IMR-90 (cell line): Measurements from ENCODE around the gene UCKL1. TPM values are rescaled to one million over a fixed set of nuclear protein-coding genes. Genes with fewer than 3 reads are reported as not detected.
A peak's percentile ranks its signal among the peaks of the same experiment; 100 is the strongest.

Source experiments
- ATAC-seq: fragments of 200-7000 bp; cut with Tn5 transposase; 2 replicates; pipeline ENCODE4 v1.9.1; 2020; ENCODE audit warnings: low read depth, mild to moderate bottlenecking, moderate library complexity
- BruUV-seq: library from RNA; stranded (reverse); fragments of 400-500 nt; replicated peaks from 2 replicates; lab custom pipeline; 2021; lab: Mats Ljungman, UMichigan
- CTCF ChIA-PET: fragments of 300-600 bp; formaldehyde crosslinking; extraction: SDS; loops from one replicate; lab custom pipeline; 2021; ENCODE audit warnings: antibody characterized with exemption; lab: Yijun Ruan, JAX
- POLR2A ChIA-PET: fragments of 300-600 bp; sonication (Branson Sonifier 250); formaldehyde crosslinking; loops from one replicate; lab custom pipeline; 2022; ENCODE audit warnings: antibody characterized with exemption; ENCODE audit not compliant: unreplicated experiment; lab: Charles Lee
- DNase-seq: peaks from one replicate; pipeline ENCODE4 v3.0.0; 2013
- H2AFZ ChIP-seq: replicated peaks from 2 replicates; pipeline ENCODE3; 2013; ENCODE audit warnings: low read length, mild to moderate bottlenecking; ENCODE audit not compliant: poor library complexity
- H2AK5ac ChIP-seq: 2 replicates; pipeline ENCODE4 v1.6.1; 2013; ENCODE audit warnings: low read depth, low read length, inconsistent platforms
- H2AK9ac ChIP-seq: replicated peaks from 2 replicates; pipeline ENCODE3; 2013; ENCODE audit warnings: mild to moderate bottlenecking, low read depth, low read length, moderate library complexity; ENCODE audit not compliant: poor library complexity
- H2BK120ac ChIP-seq: 2 replicates; pipeline ENCODE4 v1.6.1; 2013; ENCODE audit warnings: low read depth, low read length, inconsistent platforms
- H2BK15ac ChIP-seq: 3 replicates; pipeline ENCODE4 v1.6.1; 2013; ENCODE audit warnings: low read depth, low read length, inconsistent platforms
- H2BK20ac ChIP-seq: 2 replicates; pipeline ENCODE4 v1.6.1; 2013; ENCODE audit warnings: low read depth, mild to moderate bottlenecking, inconsistent platforms, low read length, moderate library complexity
- H2BK5ac ChIP-seq: 2 replicates; pipeline ENCODE4 v1.6.1; 2013; ENCODE audit warnings: mild to moderate bottlenecking, low read depth, low read length, inconsistent platforms; ENCODE audit not compliant: poor library complexity, severe bottlenecking
- H3K14ac ChIP-seq: replicated peaks from 2 replicates; pipeline ENCODE4 v1.6.1; 2013; ENCODE audit warnings: low read depth, low read length, inconsistent platforms
- H3K18ac ChIP-seq: 2 replicates; pipeline ENCODE4 v1.6.1; 2013; ENCODE audit warnings: low read depth, low read length, control low read depth
- H3K23ac ChIP-seq: 2 replicates; pipeline ENCODE4 v1.6.1; 2013; ENCODE audit warnings: low read depth, low read length, inconsistent platforms
- H3K27ac ChIP-seq: 2 replicates; pipeline ENCODE4 v1.5.1; 2013; ENCODE audit warnings: mild to moderate bottlenecking, control low read depth, low read length; ENCODE audit not compliant: insufficient read depth
- H3K27me3 ChIP-seq: 2 replicates; pipeline ENCODE4 v1.6.1; 2013; ENCODE audit warnings: low read length; ENCODE audit not compliant: control insufficient read depth, insufficient read depth
- H3K36me3 ChIP-seq: 2 replicates; pipeline ENCODE4 v1.6.1; 2013; ENCODE audit warnings: low read length, mixed read lengths; ENCODE audit not compliant: control insufficient read depth, insufficient read depth
- H3K4ac ChIP-seq: 2 replicates; pipeline ENCODE4 v1.6.1; 2013; ENCODE audit warnings: low read depth, low read length, inconsistent platforms
- H3K4me1 ChIP-seq: 2 replicates; pipeline ENCODE4 v1.6.1; 2013; ENCODE audit warnings: low read length, mixed read lengths; ENCODE audit not compliant: control insufficient read depth, insufficient read depth
- H3K4me2 ChIP-seq: 2 replicates; pipeline ENCODE4 v1.6.1; 2013; ENCODE audit warnings: low read depth, mild to moderate bottlenecking, control low read depth, low read length, moderate library complexity
- H3K4me3 ChIP-seq: 2 replicates; pipeline ENCODE4 v1.5.1; 2013; ENCODE audit warnings: low read depth, mild to moderate bottlenecking, control low read depth, low read length, moderate library complexity; ENCODE audit not compliant: insufficient read depth
- H3K56ac ChIP-seq: 2 replicates; pipeline ENCODE4 v1.6.1; 2013; ENCODE audit warnings: low read length, inconsistent platforms; ENCODE audit not compliant: insufficient read depth; ENCODE audit errors: extremely low read depth
- H3K79me1 ChIP-seq, 2 experiments: 2 replicates each; pipeline ENCODE4 v1.6.1; 2013; ENCODE audit warnings: low read length in 2 of 2, inconsistent platforms in 1 of 2, low read depth in 1 of 2
- H3K9ac ChIP-seq: 2 replicates; pipeline ENCODE4 v1.6.1; 2013; ENCODE audit warnings: low read depth, low read length, control low read depth
- H3K9me1 ChIP-seq: 2 replicates; pipeline ENCODE4 v1.6.1; 2013; ENCODE audit warnings: low read length, inconsistent platforms; ENCODE audit not compliant: insufficient read depth
- H3K9me3 ChIP-seq: 2 replicates; pipeline ENCODE4 v1.6.1; 2013; ENCODE audit warnings: low read length; ENCODE audit not compliant: control insufficient read depth, insufficient read depth
- H4K20me1 ChIP-seq: 2 replicates; pipeline ENCODE4 v1.6.1; 2013; ENCODE audit warnings: low read length, inconsistent platforms; ENCODE audit not compliant: insufficient read depth
- H4K5ac ChIP-seq: 2 replicates; pipeline ENCODE4 v1.6.1; 2013; ENCODE audit warnings: mild to moderate bottlenecking, low read depth, low read length, control low read depth
- H4K8ac ChIP-seq, 2 experiments: 2 replicates each; pipeline ENCODE4 v1.6.1; 2013; ENCODE audit warnings: low read depth in 2 of 2, low read length in 2 of 2, control low read depth in 1 of 2, inconsistent platforms in 1 of 2
- H4K91ac ChIP-seq: 2 replicates; pipeline ENCODE4 v1.6.1; 2013; ENCODE audit warnings: low read depth, low read length, inconsistent platforms; ENCODE audit not compliant: insufficient read depth
- CEBPB ChIP-seq: IDR thresholded peaks from 2 replicates; pipeline ENCODE4 v1.6.1; 2012; ENCODE audit warnings: low read depth, low read length, improper control_type of control experiment
- CHD1 ChIP-seq: IDR thresholded peaks from 2 replicates; pipeline ENCODE4 v1.6.1; 2012; ENCODE audit warnings: low read depth, low read length, improper control_type of control experiment
- FOS ChIP-seq: fragments of 150-350 bp; IDR thresholded peaks from 2 replicates; pipeline ENCODE4 v1.6.1; 2016; ENCODE audit warnings: low read depth, low read length
- MAZ ChIP-seq: IDR thresholded peaks from 2 replicates; pipeline ENCODE4 v1.6.1; 2012; ENCODE audit warnings: low read depth, mild to moderate bottlenecking, low read length, improper control_type of control experiment, moderate library complexity, borderline replicate concordance
- MXI1 ChIP-seq: IDR thresholded peaks from 2 replicates; pipeline ENCODE4 v1.6.1; 2012; ENCODE audit warnings: low read depth, mild to moderate bottlenecking, low read length, moderate library complexity, borderline replicate concordance
- NFE2L2 ChIP-seq: fragments of 150-350 bp; IDR thresholded peaks from 2 replicates; pipeline ENCODE4 v1.6.1; 2016; ENCODE audit warnings: low read depth, mild to moderate bottlenecking, low read length
- POLR2A ChIP-seq: IDR thresholded peaks from 2 replicates; pipeline ENCODE4 v1.6.1; 2012; ENCODE audit warnings: mild to moderate bottlenecking, low read depth, low read length
- RAD21 ChIP-seq: IDR thresholded peaks from 2 replicates; pipeline ENCODE4 v1.6.1; 2012; ENCODE audit warnings: low read length, improper control_type of control experiment
- RCOR1 ChIP-seq: IDR thresholded peaks from 2 replicates; pipeline ENCODE4 v1.6.1; 2012; ENCODE audit warnings: mild to moderate bottlenecking, low read length, improper control_type of control experiment; ENCODE audit not compliant: insufficient replicate concordance
- RFX5 ChIP-seq: IDR thresholded peaks from 2 replicates; pipeline ENCODE4 v1.8.0; 2012; ENCODE audit warnings: low read depth, mild to moderate bottlenecking, low read length, moderate library complexity
- SMC3 ChIP-seq: fragments of 150-350 bp; IDR thresholded peaks from 2 replicates; pipeline ENCODE4 v1.6.1; 2016; ENCODE audit warnings: low read depth, mild to moderate bottlenecking, antibody characterized with exemption, low read length, moderate library complexity
- WGBS, 2 experiments: methylation state at CpG; one replicate each; pipeline versions ENCODE4 v1.1.5 to v1.1.7; 2013; ENCODE audit warnings: missing lambda C conversion rate in 2 of 2; ENCODE audit not compliant: insufficient read length in 1 of 2; ENCODE audit errors: extremely low coverage in 2 of 2; 5-methylcytosine and 5-hydroxymethylcytosine counted together
- dilution Hi-C: fragments of 300-500 bp; cut with HindIII; formaldehyde crosslinking; loops from one replicate; pipeline ENCODE4 v1.14.3; 2018; ENCODE audit warnings: low sequenced_read_pairs; ENCODE audit not compliant: unreplicated experiment
- in situ Hi-C: fragments of 300-500 bp; cut with MboI; formaldehyde crosslinking; loops from 3 replicates; pipeline ENCODE4 v1.14.3; 2019; ENCODE audit warnings: low sequenced_read_pairs, inconsistent platforms, mixed read lengths
- intact Hi-C: fragments of 100-400 bp; cut with micrococcal nuclease; formaldehyde crosslinking; loops from 2 replicates; pipeline ENCODE4 v1.10.0; 2022
- polyA plus RNA-seq, 3 experiments: library from polyadenylated mRNA; depleted of rRNA; stranded (reverse); fragments of >200 nt; gene quantifications; 2 replicates each; pipeline ENCODE4 v1.2.3, GENCODE V29; 2012; ENCODE audit warnings: low replicate concordance in 1 of 3
- total RNA-seq: library from RNA; depleted of rRNA; stranded (reverse); fragments of >200 nt; gene quantifications from 2 replicates; pipeline ENCODE4 v1.2.3, GENCODE V29; 2012
- TF ChIP-seq, protein P1 (sequence below): conservative IDR thresholded peaks from 2 replicates; pipeline ENCODE4 v1.5.1; 2012; ENCODE audit warnings: mild to moderate bottlenecking, low read depth, low read length, improper control_type of control experiment
- TF ChIP-seq, protein P2 (sequence below): fragments of 150-350 bp; IDR thresholded peaks from 2 replicates; pipeline ENCODE4 v1.6.1; 2016; ENCODE audit warnings: low read depth, mild to moderate bottlenecking, low read length, moderate library complexity, borderline replicate concordance
- TF ChIP-seq, protein P3 (sequence below): fragments of 150-350 bp; IDR thresholded peaks from 2 replicates; pipeline ENCODE4 v1.6.1; 2017; ENCODE audit warnings: mild to moderate bottlenecking, antibody characterized with exemption, low read length, low read depth

The UCKL1 gene
- total and polyA plus RNA-seq, 2 of the 4 experiments (the other 2 are of a cell fraction): 16.7 to 54.7 TPM

DNA sequence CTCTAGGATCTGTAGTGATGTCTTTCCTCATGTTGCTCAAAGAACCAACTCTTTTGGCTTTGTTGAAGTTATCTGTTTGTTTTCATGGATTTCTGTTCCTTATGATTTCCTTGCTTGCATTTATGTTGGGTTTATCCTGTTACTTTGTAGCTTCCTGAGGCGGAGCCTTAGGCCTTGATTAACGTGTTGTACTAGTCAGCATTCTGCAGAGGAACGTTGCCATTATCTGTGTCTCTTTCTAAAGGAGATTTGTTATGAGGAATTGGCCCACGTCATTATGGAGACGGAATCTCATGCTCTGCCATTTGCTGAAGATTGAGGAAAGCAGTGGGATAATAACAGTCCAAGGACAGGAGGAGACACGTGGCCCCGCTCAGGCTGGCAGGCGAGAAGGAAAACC is 29.9 kb downstream of the UCKL1 start:
- peaks cover 43% of the 10 kb centered on the region for H3K36me3 ChIP-seq
- no peaks in the 10 kb centered on the region for H3K4me1 ChIP-seq
- dilution Hi-C loops: no loop called here
- 80% methylated on average over 1 of the region's 8 CpGs; no CpG with 5 or more reads in 1 of the 2 experiments for whole genome bisulfite sequencing, 2 experiments
- H2AFZ ChIP-seq: no peak overlapping the region
- H3K9me3 ChIP-seq: no peaks in the 10 kb centered on the region
- H4K8ac ChIP-seq: no peak overlapping the region
- H3K27me3 ChIP-seq: no peaks in the 10 kb centered on the region
- DNase-seq (no peak), ATAC-seq (no peak)
- peaks cover 30 to 64% of the 10 kb centered on the region in 2 experiments for H3K79me1 ChIP-seq
- no peaks in the 10 kb centered on the region for H3K9me1 ChIP-seq
- no peak overlapping the region for H2BK5ac ChIP-seq
- H4K5ac ChIP-seq: no peak overlapping the region
- no peak overlapping the region for H2AK9ac ChIP-seq
- no peak overlapping the region for H3K23ac ChIP-seq
- H3K27ac ChIP-seq: no peak overlapping the region
- H4K20me1 ChIP-seq: peaks cover 73% of the 10 kb centered on the region
- ChIA-PET CTCF (no interaction called here), POLR2A (no interaction called here)
- TSS peak; percentile 20 for BruUV-seq
- TF ChIP-seq POLR2A (no peak), CEBPB (no peak), SMC3 (no peak), RAD21 (no peak), CHD1 (no peak), MAZ (no peak), RCOR1 (no peak), NFE2L2 (no peak), RFX5 (no peak), MXI1 (no peak), FOS (no peak)
- TF ChIP-seq, protein P1, sequence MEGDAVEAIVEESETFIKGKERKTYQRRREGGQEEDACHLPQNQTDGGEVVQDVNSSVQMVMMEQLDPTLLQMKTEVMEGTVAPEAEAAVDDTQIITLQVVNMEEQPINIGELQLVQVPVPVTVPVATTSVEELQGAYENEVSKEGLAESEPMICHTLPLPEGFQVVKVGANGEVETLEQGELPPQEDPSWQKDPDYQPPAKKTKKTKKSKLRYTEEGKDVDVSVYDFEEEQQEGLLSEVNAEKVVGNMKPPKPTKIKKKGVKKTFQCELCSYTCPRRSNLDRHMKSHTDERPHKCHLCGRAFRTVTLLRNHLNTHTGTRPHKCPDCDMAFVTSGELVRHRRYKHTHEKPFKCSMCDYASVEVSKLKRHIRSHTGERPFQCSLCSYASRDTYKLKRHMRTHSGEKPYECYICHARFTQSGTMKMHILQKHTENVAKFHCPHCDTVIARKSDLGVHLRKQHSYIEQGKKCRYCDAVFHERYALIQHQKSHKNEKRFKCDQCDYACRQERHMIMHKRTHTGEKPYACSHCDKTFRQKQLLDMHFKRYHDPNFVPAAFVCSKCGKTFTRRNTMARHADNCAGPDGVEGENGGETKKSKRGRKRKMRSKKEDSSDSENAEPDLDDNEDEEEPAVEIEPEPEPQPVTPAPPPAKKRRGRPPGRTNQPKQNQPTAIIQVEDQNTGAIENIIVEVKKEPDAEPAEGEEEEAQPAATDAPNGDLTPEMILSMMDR: no peak
- TF ChIP-seq, protein P2, sequence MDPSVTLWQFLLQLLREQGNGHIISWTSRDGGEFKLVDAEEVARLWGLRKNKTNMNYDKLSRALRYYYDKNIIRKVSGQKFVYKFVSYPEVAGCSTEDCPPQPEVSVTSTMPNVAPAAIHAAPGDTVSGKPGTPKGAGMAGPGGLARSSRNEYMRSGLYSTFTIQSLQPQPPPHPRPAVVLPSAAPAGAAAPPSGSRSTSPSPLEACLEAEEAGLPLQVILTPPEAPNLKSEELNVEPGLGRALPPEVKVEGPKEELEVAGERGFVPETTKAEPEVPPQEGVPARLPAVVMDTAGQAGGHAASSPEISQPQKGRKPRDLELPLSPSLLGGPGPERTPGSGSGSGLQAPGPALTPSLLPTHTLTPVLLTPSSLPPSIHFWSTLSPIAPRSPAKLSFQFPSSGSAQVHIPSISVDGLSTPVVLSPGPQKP: no peak
- TF ChIP-seq, protein P3, sequence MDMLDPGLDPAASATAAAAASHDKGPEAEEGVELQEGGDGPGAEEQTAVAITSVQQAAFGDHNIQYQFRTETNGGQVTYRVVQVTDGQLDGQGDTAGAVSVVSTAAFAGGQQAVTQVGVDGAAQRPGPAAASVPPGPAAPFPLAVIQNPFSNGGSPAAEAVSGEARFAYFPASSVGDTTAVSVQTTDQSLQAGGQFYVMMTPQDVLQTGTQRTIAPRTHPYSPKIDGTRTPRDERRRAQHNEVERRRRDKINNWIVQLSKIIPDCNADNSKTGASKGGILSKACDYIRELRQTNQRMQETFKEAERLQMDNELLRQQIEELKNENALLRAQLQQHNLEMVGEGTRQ: no peak
- H3K14ac ChIP-seq: no peak overlapping the region
- no peak overlapping the region for H3K18ac ChIP-seq
- H2AK5ac ChIP-seq: no peak overlapping the region
- no peak overlapping the region for H3K4ac ChIP-seq
- H4K91ac ChIP-seq: no peak overlapping the region
- H2BK15ac ChIP-seq: no peak overlapping the region
- no peak overlapping the region for H2BK20ac ChIP-seq
- H2BK120ac ChIP-seq: no peak overlapping the region
- H3K4me2 ChIP-seq: no peak overlapping the region
- H3K56ac ChIP-seq: no peak overlapping the region
- in situ Hi-C loops: no loop called here
- intact Hi-C loops: no loop called here
- H3K9ac ChIP-seq: no peak overlapping the region
- no peak overlapping the region for H3K4me3 ChIP-seq
